M059J (cell line): ENCODE measurements around the gene CALR3. TPM values are rescaled to one million over a fixed set of nuclear protein-coding genes. Genes with fewer than 3 reads are reported as not detected.
A peak's percentile ranks its signal among the peaks of the same experiment; 100 is the strongest.
"Not testable (repeated sequence)": the region's sequence is repeated elsewhere in the genome, so short reads cannot be mapped to it uniquely, and the experiment has no call there.

Source experiments
- DNase-seq: peaks from one replicate; pipeline ENCODE4 v3.0.0-alpha.2; 2012; ENCODE audit warnings: low read depth
- total RNA-seq: library from RNA; depleted of rRNA; stranded (reverse); fragments of >200 nt; shearing (Covaris generic); gene quantifications from 2 replicates; pipeline ENCODE4 v1.2.3, GENCODE V29; 2014; rRNA removed

Gene CALR3
- not detected in 2 replicates for total RNA-seq

GRCh38 chr19:16495982-16496612, at the start of gene CALR3, which contains the start of gene C19orf44:
Gene CALR3 (minus strand): TSS chr19:16496167. CDS start chr19:16496129, 38 bp downstream.
Gene C19orf44 (plus strand): TSS chr19:16496394. CDS start chr19:16500793, 4,399 bp downstream.
- DNase-seq: peak; percentile 99

- DNase-seq: no peak
Measured at GRCh38 chr19:16544473-16545231, 48.7 kb upstream of the CALR3 start.

GRCh38 chr19:16543734-16544133, 47.8 kb upstream of the CALR3 start:
- DNase-seq: not testable (repeated sequence)

- DNase-seq: peak; percentile 44
Measured at GRCh38 chr19:16542910-16543472, 47.0 kb upstream of the CALR3 start.

GRCh38 chr19:16542045-16542909, 46.3 kb upstream of the CALR3 start, which contains the start of gene CHERP:
Gene CHERP (minus strand): TSS chr19:16542437. CDS start chr19:16542378, 59 bp downstream.
- DNase-seq: peak; percentile 93

GRCh38 chr19:16541526-16542044, 45.6 kb upstream of the CALR3 start:
- peak; percentile 44 for DNase-seq

GRCh38 chr19:16540948-16541347, 45.0 kb upstream of the CALR3 start:
- DNase-seq: no peak

- DNase-seq: no peak
Measured at GRCh38 chr19:16537111-16537510, 41.1 kb upstream of the CALR3 start.

- DNase-seq: no peak
Measured at GRCh38 chr19:16536130-16536529, 40.2 kb upstream of the CALR3 start.

- no peak for DNase-seq
Measured at GRCh38 chr19:16535381-16535780, 39.4 kb upstream of the CALR3 start.

GRCh38 chr19:16532440-16533234, 36.7 kb upstream of the CALR3 start:
- DNase-seq: no peak

- DNase-seq: no peak
Measured at GRCh38 chr19:16531380-16531669, 35.4 kb upstream of the CALR3 start.

- no peak for DNase-seq
Measured at GRCh38 chr19:16530540-16531379, 34.8 kb upstream of the CALR3 start.

- no peak for DNase-seq
Measured at GRCh38 chr19:16529466-16530144, 33.6 kb upstream of the CALR3 start.

GRCh38 chr19:16527971-16528521, 32.1 kb upstream of the CALR3 start:
- DNase-seq: no peak

GRCh38 chr19:16527334-16527935, 31.5 kb upstream of the CALR3 start:
- DNase-seq: no peak

- DNase-seq: no peak
Measured at GRCh38 chr19:16525751-16526481, 29.9 kb upstream of the CALR3 start.
